Prostate gland (tissue), 2 donors: Measurements from ENCODE around the gene AMN1. TPM values are rescaled to one million over a fixed set of nuclear protein-coding genes. Genes with fewer than 3 reads are reported as not detected.
"Not testable (repeated sequence)": the region's sequence is repeated elsewhere in the genome, so short reads cannot be mapped to it uniquely, and the experiment has no call there.

Source experiments
- DNase-seq: peaks from one replicate; pipeline ENCODE4 v3.0.0-alpha.2; 2019; ENCODE audit warnings: low spot score
- H3K27ac ChIP-seq, 2 donors: fragments of 200-600 bp; sonication (generic); 2 replicates each; pipeline ENCODE4 v1.5.1; 2017 to 2019
- H3K27me3 ChIP-seq: fragments of 200-600 bp; sonication (generic); replicated peaks from 2 replicates; pipeline ENCODE4 v1.5.1; 2019; ENCODE audit not compliant: insufficient read depth
- H3K36me3 ChIP-seq, 2 donors: fragments of 200-600 bp; sonication (generic); 1 replicate in 1 of 2; 2 replicates in 1 of 2; pipeline versions ENCODE4 v1.5.1 to v1.8.1; 2017 to 2019
- H3K4me1 ChIP-seq: fragments of 200-600 bp; sonication (generic); replicated peaks from 2 replicates; pipeline ENCODE4 v1.5.1; 2019
- H3K4me3 ChIP-seq, 2 donors: fragments of 200-600 bp; sonication (generic); 2 replicates each; pipeline ENCODE4 v1.5.1; 2017 to 2019
- H3K9me3 ChIP-seq: fragments of 200-600 bp; sonication (generic); 2 replicates; pipeline ENCODE4 v1.5.1; 2017
- POLR2A ChIP-seq: fragments of 450-650 bp; IDR thresholded peaks from one replicate; pipeline ENCODE4 v1.6.1; 2016; ENCODE audit warnings: antibody characterized with exemption, mild to moderate bottlenecking
- POLR2AphosphoS5 ChIP-seq: sonication (generic); formaldehyde crosslinking; IDR thresholded peaks from one replicate; pipeline ENCODE4 v1.6.1; 2017; ENCODE audit warnings: antibody characterized with exemption
- WGBS: methylation state at CpG from one replicate; pipeline ENCODE4 v1.1.5; 2018; 5-methylcytosine and 5-hydroxymethylcytosine counted together
- intact Hi-C: fragments of 100-400 bp; cut with DNase I; formaldehyde crosslinking; loops from one replicate; pipeline ENCODE4 v1.14.2; 2022
- total RNA-seq, 2 donors: library from RNA; depleted of rRNA; stranded (reverse); fragments of >200 nt; gene quantifications; one replicate each; pipeline ENCODE4 v1.1.0, GENCODE V29; 2016
- TF ChIP-seq, protein P1 (sequence below), 4 experiments: fragments of 200-600 bp in 2 of 4; fragments of 450-650 bp in 2 of 4; sonication (generic) in 2 of 4; IDR thresholded peaks; 1 replicate in 3 of 4; 2 replicates in 1 of 4; pipeline ENCODE4 v1.5.1; 2016 to 2019; ENCODE audit warnings: antibody characterized with exemption in 4 of 4, mild to moderate bottlenecking in 2 of 4, moderate library complexity in 2 of 4

AMN1 gene
- total RNA-seq, 2 donors from 2014 or later: 11.9 to 31.9 TPM

DNA sequence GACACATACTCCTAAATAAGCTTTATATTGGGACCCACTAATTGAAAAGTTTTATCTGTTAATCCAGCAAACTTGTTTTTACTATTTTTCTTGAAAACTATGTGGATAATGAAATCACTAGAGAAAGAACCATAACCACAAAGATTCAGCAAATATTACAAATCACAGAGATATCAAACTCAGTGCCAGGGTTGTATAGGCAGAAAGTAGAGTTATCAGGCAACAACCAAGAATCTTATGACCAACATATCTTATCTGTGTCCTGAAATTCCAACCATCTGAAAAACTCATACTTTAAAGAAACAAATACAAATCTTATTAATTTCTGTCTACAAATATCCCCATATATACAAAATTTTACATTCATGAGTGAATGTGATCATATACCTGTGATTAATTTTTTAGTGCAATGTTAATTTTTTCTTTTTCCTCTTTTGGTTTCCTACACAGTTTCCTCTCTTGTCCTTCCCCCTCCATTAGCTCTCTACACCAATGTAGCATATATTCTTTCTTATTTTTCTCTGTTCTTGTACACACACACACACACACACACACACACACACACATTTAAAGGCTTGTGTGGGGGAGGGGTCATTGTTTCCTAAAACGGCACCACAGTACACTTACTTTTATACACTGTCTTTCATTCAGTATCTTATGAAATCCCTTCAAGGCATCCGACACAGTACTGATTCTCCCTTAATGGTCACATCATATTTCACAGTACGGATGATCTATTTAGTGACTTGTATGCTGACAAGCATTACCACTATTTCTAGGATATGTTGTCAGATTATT lies 18.6 kb downstream of the AMN1 start:
- intact Hi-C loops: no loop called here
- 85% methylated on average over 3 of the region's 3 CpGs for whole genome bisulfite sequencing
- no peak for DNase-seq
- H3K27ac ChIP-seq: no peak overlapping the region
- H3K4me3 ChIP-seq: no peak overlapping the region
- no peaks in the 10 kb centered on the region for H3K4me1 ChIP-seq
- H3K27me3 ChIP-seq: no peaks in the 10 kb centered on the region
- TF ChIP-seq POLR2A (no peak), POLR2AphosphoS5 (no peak)
- TF ChIP-seq, protein P1, sequence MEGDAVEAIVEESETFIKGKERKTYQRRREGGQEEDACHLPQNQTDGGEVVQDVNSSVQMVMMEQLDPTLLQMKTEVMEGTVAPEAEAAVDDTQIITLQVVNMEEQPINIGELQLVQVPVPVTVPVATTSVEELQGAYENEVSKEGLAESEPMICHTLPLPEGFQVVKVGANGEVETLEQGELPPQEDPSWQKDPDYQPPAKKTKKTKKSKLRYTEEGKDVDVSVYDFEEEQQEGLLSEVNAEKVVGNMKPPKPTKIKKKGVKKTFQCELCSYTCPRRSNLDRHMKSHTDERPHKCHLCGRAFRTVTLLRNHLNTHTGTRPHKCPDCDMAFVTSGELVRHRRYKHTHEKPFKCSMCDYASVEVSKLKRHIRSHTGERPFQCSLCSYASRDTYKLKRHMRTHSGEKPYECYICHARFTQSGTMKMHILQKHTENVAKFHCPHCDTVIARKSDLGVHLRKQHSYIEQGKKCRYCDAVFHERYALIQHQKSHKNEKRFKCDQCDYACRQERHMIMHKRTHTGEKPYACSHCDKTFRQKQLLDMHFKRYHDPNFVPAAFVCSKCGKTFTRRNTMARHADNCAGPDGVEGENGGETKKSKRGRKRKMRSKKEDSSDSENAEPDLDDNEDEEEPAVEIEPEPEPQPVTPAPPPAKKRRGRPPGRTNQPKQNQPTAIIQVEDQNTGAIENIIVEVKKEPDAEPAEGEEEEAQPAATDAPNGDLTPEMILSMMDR (IDR thresholded peaks at IDR 0.05): no peak
- H3K36me3 ChIP-seq: no peaks in the 10 kb centered on the region
- no peaks in the 10 kb centered on the region for H3K9me3 ChIP-seq

GRCh38 chr12:31708118-31708517 lies 20.7 kb downstream of the AMN1 start:
- H3K27ac ChIP-seq, H3K4me1 ChIP-seq, H3K27me3 ChIP-seq, H3K9me3 ChIP-seq, intact Hi-C loops, DNase-seq, H3K36me3 ChIP-seq, H3K4me3 ChIP-seq: not testable (repeated sequence)
- 98% methylated on average over 7 of the region's 7 CpGs for WGBS

DNA sequence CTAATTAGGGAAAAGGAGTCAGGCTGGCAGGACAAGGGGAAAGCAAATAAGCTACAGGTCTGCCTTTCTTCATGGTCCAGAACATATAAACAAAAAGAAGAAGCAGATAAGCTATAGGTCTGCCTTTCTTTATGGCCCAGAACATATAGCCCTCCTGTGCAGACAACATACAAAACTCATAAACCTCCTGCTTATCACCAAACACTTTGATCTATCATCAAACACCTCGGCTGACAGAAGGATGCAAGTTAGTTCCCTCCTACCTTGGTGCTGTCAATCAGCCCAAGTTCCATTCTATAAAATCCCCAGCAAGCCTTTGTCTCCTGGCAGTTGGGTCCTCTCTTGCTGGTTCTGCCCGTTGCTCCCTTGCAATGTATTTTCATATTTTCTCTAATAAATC lies 23.2 kb downstream of the AMN1 start:
- DNase-seq: no peak
- 48% methylated on average over 2 of the region's 2 CpGs for WGBS
- Histone ChIP-seq H3K4me1 (no peaks in the 10 kb centered on the region), H3K27me3 (no peaks in the 10 kb centered on the region), H3K36me3 (no peaks in the 10 kb centered on the region), H3K4me3 (no peak overlapping the region), H3K27ac (no peak overlapping the region), H3K9me3 (no peaks in the 10 kb centered on the region)
- intact Hi-C loops: no loop called here
- no peak for TF ChIP-seq POLR2A
- TF ChIP-seq, protein P1 (IDR thresholded peaks at IDR 0.05): no peak
- TF ChIP-seq POLR2AphosphoS5: no peak

DNA sequence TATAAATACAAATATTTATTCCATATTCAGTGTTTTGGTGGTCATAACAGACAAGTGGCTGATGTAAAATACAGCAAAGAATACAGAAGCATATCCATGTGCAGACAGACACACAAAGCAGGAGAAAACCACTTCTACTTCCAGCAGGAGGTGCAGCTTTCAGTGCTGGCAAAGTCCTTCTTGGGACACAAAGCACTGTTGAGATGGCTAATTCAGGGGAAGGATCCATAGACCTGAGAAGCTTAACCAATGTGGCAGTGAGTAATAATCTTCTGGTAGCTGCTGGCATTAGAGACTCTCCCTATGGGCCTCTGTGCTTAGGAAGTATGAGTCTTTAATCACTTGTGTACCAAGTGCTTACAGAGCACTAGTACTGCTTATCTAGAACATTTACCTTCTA lies 26.8 kb downstream of the AMN1 start:
- H3K27ac ChIP-seq: no peak overlapping the region
- TF ChIP-seq POLR2AphosphoS5: no peak
- TF ChIP-seq, protein P1 (IDR thresholded peaks at IDR 0.05): no peak
- TF ChIP-seq POLR2A: no peak
- no peaks in the 10 kb centered on the region for H3K9me3 ChIP-seq
- intact Hi-C loops: no loop called here
- H3K4me1 ChIP-seq: no peaks in the 10 kb centered on the region
- no peaks in the 10 kb centered on the region for H3K27me3 ChIP-seq
- H3K36me3 ChIP-seq: no peaks in the 10 kb centered on the region
- no peak overlapping the region for H3K4me3 ChIP-seq
- no peak for DNase-seq

GRCh38 chr12:31689921-31690320 lies 38.9 kb downstream of the AMN1 start:
- DNase-seq, H3K4me3 ChIP-seq, H3K4me1 ChIP-seq, H3K27ac ChIP-seq, H3K36me3 ChIP-seq, H3K27me3 ChIP-seq, H3K9me3 ChIP-seq, intact Hi-C loops: not testable (repeated sequence)
- WGBS: 96% methylated on average over 3 of the region's 3 CpGs

- no peaks in the 10 kb centered on the region for H3K27me3 ChIP-seq
- H3K36me3 ChIP-seq: peaks cover 0 to 3% of the 10 kb centered on the region in 2 donors
- no peaks in the 10 kb centered on the region for H3K4me1 ChIP-seq
- no peak overlapping the region for H3K4me3 ChIP-seq
- no peak for TF ChIP-seq POLR2AphosphoS5
- TF ChIP-seq POLR2A: no peak
- TF ChIP-seq, protein P1 (IDR thresholded peaks at IDR 0.05): no peak
- no peak for DNase-seq
- intact Hi-C loops: no loop called here
- 75% methylated on average over 3 of the region's 3 CpGs for WGBS
- no peaks in the 10 kb centered on the region for H3K9me3 ChIP-seq
- no peak overlapping the region for H3K27ac ChIP-seq
Observed at GRCh38 chr12:31687101-31687527, 41.7 kb downstream of the AMN1 start.
